GM21717 (cell line): ENCODE data around the gene CABLES1.
"Not testable (repeated sequence)": the region's sequence is repeated elsewhere in the genome, so short reads cannot be mapped to it uniquely, and the experiment has no call there.

Experiments used
- ATAC-seq: cut with Tn5 transposase; IDR thresholded peaks from one replicate; pipeline ENCODE4 v1.9.1; 2021; ENCODE audit warnings: mild to moderate bottlenecking, moderate library complexity; ENCODE audit not compliant: unreplicated experiment

Gene CABLES1

DNA sequence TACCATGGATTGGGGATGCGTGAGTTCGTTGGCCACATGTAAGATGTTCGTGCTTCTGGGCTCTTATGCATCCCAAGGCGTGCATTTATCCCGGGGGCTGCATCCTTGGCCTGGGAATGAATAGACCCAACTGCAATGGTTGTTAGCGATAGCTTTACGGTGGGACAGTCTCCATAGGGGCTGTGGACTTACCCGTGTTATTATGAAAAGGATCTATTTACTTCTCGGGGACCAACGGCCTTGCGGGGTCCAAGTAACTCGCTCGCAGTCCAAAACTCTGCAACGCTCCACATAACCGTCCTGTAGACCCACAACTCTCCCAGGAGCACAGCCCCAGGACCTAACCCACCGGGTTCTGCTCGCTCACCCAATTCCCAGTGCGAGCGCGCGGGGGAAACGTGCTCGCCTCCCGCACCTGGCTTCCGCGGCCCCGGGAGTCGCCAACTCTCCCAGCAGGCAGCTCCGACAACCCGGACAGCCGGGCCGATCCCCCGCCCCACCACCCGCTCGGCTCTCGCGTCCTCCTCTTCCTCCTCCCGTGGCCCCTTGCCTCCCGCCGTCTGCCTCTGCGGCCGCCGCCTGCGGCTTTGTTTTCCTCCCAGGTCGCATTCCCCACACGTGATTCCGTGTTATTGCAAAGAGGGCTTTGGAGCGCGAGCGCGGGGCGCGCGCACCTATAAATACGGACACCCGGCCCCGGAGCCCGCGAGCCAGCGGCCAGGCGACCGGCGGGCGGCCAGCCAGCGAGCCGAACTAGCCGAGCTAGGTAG, at the start of gene CABLES1:
Gene CABLES1 (plus strand): TSS at position 706 of the 770 bp plus-strand sequence. CDS start 278 bp downstream, outside the sequence.
- ATAC-seq = no peak

GRCh38 chr18:23087352-23087751, 47.9 kb upstream of the CABLES1 start:
- no peak for ATAC-seq

DNA sequence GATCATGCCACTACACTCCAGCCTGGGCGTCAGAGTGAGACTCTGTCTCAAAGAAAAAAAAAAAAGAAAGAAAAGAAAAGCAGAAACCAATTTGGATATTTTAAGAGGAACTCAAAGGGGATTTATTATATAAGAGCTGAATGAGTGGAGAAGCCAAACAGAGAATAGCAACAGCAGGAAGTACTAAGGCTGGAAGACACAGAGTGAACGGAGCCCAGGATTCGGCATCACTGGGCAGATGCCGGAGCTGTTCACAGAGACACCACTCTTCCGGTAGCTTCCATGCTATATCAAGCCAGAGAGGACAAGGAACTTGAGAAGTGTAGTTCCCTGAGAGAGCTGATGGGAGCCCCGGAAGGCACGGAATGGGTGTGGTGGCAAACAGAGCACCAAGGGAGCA, 47.0 kb upstream of the CABLES1 start:
- no peak for ATAC-seq

- not testable (repeated sequence) for ATAC-seq
Observed at GRCh38 chr18:23091017-23091993, 44.0 kb upstream of the CABLES1 start.

GRCh38 chr18:23092121-23092520, 43.2 kb upstream of the CABLES1 start:
- ATAC-seq = no peak

- not testable (repeated sequence) for ATAC-seq
Observed at GRCh38 chr18:23093130-23093529, 42.2 kb upstream of the CABLES1 start.

- ATAC-seq = no peak
Observed at GRCh38 chr18:23093772-23094171, 41.5 kb upstream of the CABLES1 start.

- ATAC-seq = no peak
Observed at GRCh38 chr18:23094411-23095190, 40.7 kb upstream of the CABLES1 start.

- no peak for ATAC-seq
Observed at GRCh38 chr18:23095463-23095862, 39.8 kb upstream of the CABLES1 start.

DNA sequence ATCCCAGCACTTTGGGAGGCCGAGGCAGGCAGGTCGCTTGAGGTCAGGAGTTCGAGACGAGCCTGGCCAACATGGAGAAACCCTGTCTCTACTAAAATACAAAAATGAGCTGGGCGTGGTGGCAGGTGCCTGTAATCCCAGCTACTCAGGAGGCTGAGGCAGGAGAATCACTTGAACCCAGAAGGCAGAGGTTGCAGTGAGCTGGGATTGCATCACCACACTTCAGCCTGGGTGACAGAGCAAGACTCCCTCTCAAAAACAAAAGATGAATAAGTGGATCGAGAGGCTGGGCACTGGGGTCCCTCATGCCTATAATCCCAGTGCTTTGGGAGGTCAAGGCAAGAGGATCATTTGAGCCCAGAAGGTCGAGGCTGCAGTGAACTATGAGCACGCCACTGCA, 38.3 kb upstream of the CABLES1 start:
- not testable (repeated sequence) for ATAC-seq

GRCh38 chr18:23099621-23100020, 35.7 kb upstream of the CABLES1 start:
- ATAC-seq = no peak

DNA sequence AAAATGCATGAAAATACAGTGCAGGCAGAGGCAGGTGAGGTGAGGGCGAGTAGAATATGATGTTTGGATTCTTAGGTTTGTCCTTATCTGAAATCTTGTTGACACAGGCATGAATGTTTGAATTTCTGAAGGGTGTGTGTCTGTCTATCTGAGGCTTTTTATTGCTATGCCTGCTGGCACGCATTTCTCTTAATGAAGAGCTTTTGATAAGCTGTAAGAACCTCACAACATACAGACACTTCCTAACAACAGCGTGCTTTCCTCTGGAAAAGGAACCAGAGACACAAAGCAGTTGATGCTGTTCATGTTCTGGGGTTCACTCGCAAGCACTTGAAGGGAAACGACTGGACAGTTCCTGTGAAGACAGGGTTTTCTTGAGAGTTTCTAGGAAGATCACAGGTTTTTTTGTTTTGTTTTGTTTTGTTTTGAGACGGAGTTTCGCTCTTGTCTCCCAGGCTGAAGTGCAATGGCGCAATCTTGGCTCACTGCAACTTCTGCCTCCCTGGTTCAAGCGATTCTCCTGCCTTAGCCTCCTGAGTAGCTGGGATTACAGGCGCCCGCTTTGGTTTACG, 33.3 kb upstream of the CABLES1 start:
- no peak for ATAC-seq

DNA sequence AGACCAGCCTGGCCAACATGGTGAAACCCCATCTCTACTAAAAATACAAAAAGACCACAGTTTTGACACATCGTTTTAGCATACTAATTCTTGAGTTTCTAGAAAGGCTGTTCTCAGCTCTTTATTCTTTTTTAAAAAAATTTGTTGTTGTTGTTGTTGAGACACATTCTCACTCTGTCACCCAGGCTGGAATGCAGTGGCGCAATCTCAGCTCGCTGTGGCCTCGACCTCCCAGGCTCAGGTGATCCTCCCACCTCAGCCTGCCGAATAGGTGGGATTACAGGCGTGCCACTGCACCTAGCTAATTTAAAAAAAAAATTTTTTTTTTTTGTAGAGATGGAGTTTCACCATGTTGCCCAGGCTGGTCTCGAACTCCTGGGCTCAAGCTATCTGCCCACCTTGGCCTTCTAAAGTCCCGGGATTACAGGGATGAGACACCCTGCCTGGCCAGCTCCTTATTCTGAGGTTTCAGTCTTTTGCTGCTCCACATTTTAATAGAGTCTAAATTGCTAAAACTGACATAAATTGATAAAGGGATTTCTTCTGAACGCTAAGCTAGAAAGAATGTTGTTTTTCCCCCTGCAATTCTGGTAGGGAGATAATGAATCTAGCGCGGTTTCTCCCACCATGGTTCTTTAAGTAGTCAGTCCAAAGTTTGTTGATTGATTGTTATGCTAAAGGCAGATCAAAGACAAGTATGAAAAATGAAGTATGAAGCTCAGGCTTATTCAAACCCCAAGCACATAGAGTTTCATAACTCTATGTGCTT, 32.6 kb upstream of the CABLES1 start:
- ATAC-seq = no peak

- ATAC-seq = no peak
Observed at GRCh38 chr18:23103449-23103848, 31.8 kb upstream of the CABLES1 start.

GRCh38 chr18:23105030-23105429, 30.3 kb upstream of the CABLES1 start:
- no peak for ATAC-seq

GRCh38 chr18:23105581-23106219, 29.6 kb upstream of the CABLES1 start:
- ATAC-seq = no peak

DNA sequence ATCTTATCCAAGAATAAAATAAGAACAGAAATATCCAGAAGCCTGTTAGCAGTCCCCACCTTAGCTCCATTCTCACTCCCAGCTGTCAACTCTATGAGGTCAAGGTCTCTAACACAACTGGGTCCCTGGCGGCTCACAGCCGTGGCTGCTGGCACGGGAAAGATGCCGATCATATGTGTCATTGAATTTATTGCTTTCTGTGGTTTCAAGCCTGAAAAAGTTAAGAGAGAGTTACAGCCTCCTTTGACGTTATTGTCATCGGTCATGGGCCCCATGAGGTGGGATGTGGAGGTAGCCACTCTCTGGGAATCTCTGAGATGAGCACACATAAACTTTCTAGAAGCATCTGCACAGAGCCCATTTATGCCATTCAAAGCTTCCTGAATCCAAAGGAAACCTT, 28.7 kb upstream of the CABLES1 start:
- ATAC-seq = no peak

DNA sequence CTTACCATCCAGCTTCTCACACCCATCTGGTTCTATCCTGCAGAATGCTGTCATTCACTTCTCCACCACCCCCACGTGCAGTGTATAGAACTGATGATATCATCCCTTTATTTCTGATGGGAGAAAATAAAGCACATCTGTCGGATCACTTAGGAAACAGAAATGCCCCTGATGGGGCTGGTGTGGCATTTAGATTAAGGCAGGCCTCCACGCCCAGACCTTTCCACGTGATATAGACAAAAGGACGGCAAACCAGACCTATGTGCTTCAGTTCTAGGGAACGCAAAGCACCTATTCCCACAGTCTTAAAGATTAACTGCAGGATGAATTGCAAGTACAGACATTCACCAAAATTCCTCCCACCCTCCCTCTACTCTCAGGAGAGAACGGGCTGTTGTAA, 27.6 kb upstream of the CABLES1 start:
- ATAC-seq = no peak

- ATAC-seq = no peak
Observed at GRCh38 chr18:23108496-23108895, 26.8 kb upstream of the CABLES1 start.
